AG04449 (cell line): ENCODE data around the gene DOCK2.

Experiments
- CTCF ChIA-PET: fragments of 350-600 bp; formaldehyde crosslinking; extraction: SDS; loops from one replicate; lab custom pipeline; 2021; ENCODE audit warnings: antibody characterized with exemption; lab: Yijun Ruan, JAX
- POLR2A ChIA-PET: fragments of 400-600, 350-600 bp; formaldehyde crosslinking; extraction: SDS; loops from one replicate; lab custom pipeline; 2020; ENCODE audit warnings: antibody characterized with exemption, inconsistent platforms; lab: Yijun Ruan, JAX
- DNase-seq: peaks from one replicate; pipeline ENCODE4 v3.0.0-alpha.2; 2010; ENCODE audit warnings: low read depth, low spot score
- H3K4me3 ChIP-seq: 2 replicates; pipeline ENCODE4 v1.5.1; 2011; ENCODE audit warnings: low read depth, mild to moderate bottlenecking, control low read depth, low read length
- TF ChIP-seq, protein P1 (sequence below): IDR thresholded peaks from one replicate; pipeline ENCODE4 v1.5.1; 2011; ENCODE audit warnings: mild to moderate bottlenecking, moderate library complexity, low read length, control low read depth, inconsistent platforms; ENCODE audit not compliant: insufficient read depth; ENCODE audit errors: missing control alignments

Gene DOCK2

GRCh38 chr5:170006021-170006420 is 368.9 kb downstream of the DOCK2 start:
- ChIA-PET POLR2A (no interaction called here), CTCF (no interaction called here)
- TF ChIP-seq, protein P1, sequence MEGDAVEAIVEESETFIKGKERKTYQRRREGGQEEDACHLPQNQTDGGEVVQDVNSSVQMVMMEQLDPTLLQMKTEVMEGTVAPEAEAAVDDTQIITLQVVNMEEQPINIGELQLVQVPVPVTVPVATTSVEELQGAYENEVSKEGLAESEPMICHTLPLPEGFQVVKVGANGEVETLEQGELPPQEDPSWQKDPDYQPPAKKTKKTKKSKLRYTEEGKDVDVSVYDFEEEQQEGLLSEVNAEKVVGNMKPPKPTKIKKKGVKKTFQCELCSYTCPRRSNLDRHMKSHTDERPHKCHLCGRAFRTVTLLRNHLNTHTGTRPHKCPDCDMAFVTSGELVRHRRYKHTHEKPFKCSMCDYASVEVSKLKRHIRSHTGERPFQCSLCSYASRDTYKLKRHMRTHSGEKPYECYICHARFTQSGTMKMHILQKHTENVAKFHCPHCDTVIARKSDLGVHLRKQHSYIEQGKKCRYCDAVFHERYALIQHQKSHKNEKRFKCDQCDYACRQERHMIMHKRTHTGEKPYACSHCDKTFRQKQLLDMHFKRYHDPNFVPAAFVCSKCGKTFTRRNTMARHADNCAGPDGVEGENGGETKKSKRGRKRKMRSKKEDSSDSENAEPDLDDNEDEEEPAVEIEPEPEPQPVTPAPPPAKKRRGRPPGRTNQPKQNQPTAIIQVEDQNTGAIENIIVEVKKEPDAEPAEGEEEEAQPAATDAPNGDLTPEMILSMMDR: no peak
- no peak overlapping the region for H3K4me3 ChIP-seq
- DNase-seq: no peak

DNA sequence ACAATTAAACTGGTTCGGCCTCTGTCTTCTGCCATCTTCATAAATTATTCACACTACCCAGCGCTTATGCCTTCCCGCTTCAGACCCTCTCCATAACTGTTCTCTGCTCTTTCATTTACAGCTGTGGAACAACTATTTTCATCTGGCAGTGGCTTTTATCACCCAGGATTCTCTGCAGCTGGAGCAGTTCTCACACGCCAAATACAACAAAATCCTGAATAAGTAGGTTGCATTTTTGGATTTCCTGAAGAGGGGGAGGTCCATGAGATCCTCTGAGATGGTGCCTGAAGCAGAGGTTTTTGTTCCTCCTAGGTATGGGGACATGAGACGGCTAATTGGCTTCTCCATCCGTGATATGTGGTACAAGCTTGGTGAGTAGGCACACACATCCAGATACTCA is 371.3 kb downstream of the DOCK2 start:
- POLR2A ChIA-PET: no interaction called here
- CTCF ChIA-PET: interaction anchor here (1.0 to 1.2 kb wide), 2 partner anchors 28 to 63 kb away, joined by 3 to 5 read pairs; partner anchors contain the start of gene INSYN2B
- TF ChIP-seq, protein P1: no peak
- no peak overlapping the region for H3K4me3 ChIP-seq
- DNase-seq: no peak

DNA sequence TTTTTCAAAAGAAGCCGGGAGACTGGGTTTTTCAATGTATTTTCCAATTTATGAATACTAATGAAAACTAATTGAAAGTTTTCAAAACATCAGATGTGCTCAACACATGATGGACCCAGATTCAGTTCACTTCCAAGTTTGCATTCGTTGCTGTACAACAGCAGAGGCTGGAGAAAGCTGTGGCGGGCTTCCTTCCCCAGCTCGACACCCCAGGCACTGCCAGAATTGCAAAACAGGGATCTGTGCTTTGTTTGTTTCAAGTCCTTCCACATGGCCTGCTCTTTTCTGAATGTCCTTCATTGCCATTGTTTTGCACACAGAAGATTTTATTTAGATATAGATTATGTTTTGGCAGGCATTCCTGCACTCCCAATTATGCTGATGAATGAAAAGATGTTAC is 373.5 kb downstream of the DOCK2 start:
- POLR2A ChIA-PET: no interaction called here
- CTCF ChIA-PET: interaction anchor here (1.4 kb wide), 1 partner anchor 60 kb away, joined by 4 read pairs; no protein-coding TSS in a partner anchor
- TF ChIP-seq, protein P1: no peak
- no peak for DNase-seq
- H3K4me3 ChIP-seq: no peak overlapping the region

- no peak for DNase-seq
- ChIA-PET POLR2A (no interaction called here), CTCF (no interaction called here)
- TF ChIP-seq, protein P1: no peak
- H3K4me3 ChIP-seq: no peak overlapping the region
Measured at GRCh38 chr5:170011751-170012150, 374.7 kb downstream of the DOCK2 start.

GRCh38 chr5:170012622-170013021 is 375.5 kb downstream of the DOCK2 start:
- no peak for DNase-seq
- no peak overlapping the region for H3K4me3 ChIP-seq
- ChIA-PET POLR2A (no interaction called here), CTCF (interaction anchor here (1.0 to 1.5 kb wide), 2 partner anchors 32 to 311 kb away, joined by 3 to 6 read pairs; partner anchors contain the start of gene INSYN2B)
- TF ChIP-seq, protein P1: no peak

DNA sequence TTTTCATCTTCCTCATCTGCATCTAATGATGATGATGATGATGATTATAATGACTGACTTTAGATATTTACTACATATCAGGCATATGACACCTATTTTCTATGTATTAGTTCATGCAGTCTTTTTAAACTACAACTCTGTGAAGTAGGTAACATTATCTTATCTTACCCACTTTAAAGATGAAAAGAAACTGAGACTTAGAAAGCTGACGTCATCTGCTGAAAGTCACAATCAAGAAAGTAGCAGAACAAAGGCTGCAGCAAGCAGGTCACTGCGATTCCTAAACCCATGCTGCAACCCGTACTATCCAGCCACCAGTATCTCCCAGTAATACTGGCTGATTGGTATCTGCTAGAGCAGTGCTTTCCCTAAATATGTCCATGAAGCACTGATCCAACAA is 383.3 kb downstream of the DOCK2 start:
- CTCF ChIA-PET: no interaction called here
- TF ChIP-seq, protein P1: no peak
- H3K4me3 ChIP-seq: no peak overlapping the region
- POLR2A ChIA-PET: no interaction called here
- no peak for DNase-seq
